GM13977 (cell line): ENCODE data around the gene CCBE1.

Experiments used
- DNase-seq: peaks from one replicate; pipeline ENCODE4 v3.0.0; 2012; ENCODE audit warnings: low spot score
- CTCF ChIP-seq: IDR thresholded peaks from 2 replicates; pipeline ENCODE4 v1.5.1; 2012; ENCODE audit warnings: mild to moderate bottlenecking, control low read depth; ENCODE audit not compliant: insufficient read depth; ENCODE audit errors: extremely low read depth, missing control alignments
- in situ Hi-C: fragments of 300-500 bp; cut with MboI; formaldehyde crosslinking; loops from one replicate; pipeline ENCODE4 v1.12.0; 2022; ENCODE audit warnings: low sequenced_read_pairs, low pct_unique_long_range_greater_than_20kb, mixed read lengths, inconsistent platforms; ENCODE audit not compliant: unreplicated experiment

The CCBE1 gene

DNA sequence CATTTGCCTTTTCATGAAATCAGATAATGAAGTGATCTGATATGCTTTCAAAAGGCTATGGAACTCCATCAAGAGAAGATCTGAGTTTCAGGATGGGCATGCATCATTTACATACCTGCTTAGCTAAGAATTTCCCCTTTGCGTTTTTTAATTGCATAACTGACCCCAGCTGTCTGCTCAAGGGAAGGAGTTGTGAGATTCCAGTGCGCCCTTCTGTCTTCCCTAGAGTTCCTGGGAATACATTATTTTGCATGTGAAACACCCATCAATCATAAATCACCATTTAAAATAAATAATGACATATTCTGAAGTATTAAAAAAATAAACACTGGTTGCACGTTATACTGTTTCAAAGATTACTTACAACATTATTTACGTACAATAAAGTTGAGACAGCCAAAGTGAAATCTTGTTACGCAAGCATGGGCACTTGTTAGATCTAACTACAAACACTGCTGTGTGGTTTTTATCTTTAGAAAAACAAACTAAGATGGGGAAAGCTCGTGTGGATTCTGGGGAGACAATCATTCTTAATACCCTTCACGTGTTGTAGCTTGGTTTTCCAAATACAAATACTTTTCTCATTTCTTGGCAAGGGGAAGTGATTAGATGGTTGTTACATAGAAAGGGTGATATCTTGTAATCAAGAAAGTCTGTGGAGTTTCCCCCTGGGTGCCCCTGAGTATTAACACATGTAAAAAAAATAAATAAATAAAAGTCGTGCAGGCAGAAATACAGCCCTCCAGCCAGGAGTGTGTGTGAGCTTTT, 212.5 kb downstream of the CCBE1 start:
- DNase-seq: no peak
- in situ Hi-C loops: no loop called here
- TF ChIP-seq CTCF: no peak

DNA sequence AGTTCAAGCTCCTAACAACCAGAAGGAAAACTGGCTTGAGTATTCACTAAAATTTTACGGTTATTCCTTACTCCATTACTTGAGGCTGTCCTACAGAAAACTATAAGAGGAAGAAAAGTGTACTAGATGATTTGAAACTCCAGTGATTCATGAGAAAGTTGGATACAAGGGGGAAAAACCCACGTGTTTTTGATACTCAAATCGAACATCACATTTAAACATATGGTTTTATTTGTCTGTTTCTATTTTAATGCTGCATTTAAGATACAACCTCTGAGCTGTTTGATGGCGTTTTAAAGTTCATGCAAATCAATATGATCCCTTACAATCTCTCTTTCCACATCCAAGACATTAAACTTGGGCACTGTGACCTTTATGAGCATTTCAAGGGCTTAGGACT, 213.1 kb downstream of the CCBE1 start:
- TF ChIP-seq CTCF: no peak
- in situ Hi-C loops: no loop called here
- no peak for DNase-seq

DNA sequence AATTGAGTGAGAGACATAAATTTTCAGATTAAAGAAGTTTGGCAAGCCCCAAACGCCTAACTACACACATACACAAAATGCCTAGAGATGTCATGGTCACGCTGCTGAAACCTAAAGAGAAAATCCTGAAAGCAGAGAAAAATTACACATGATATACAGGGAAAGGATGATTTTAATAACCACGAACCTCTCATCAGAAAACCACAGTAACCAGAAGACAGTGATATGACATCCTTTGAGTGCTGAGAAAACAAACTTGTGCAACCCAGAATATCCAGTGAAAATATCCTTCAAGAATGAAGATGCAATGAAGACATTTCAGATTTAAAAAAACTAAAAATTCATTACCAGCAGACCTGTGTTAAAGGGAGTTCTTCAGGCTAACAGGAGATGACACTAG, 215.8 kb downstream of the CCBE1 start:
- in situ Hi-C loops: no loop called here
- no peak for DNase-seq
- TF ChIP-seq CTCF: no peak

GRCh38 chr18:59479776-59480175, 217.4 kb downstream of the CCBE1 start:
- no peak for TF ChIP-seq CTCF
- in situ Hi-C loops: no loop called here
- no peak for DNase-seq

DNA sequence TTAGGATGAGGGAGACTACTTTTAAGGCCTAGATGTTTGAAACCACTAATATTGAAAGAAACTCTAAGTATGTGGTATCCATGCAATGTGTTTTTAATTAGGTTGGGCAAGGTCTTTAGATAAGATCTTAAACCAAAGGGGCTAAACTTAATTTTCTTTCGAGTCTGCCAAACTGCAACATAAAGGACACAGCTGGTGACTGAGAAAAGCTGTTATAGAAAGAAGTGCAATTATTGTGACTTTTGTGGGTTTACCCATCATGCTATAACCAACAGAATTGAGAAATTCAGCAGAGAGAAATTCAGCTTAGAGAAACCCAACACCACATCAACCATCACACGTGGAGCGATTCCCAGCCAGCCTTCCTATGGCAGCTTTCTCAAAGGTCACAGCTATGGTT, 218.6 kb downstream of the CCBE1 start:
- TF ChIP-seq CTCF: no peak
- DNase-seq: no peak
- in situ Hi-C loops: no loop called here

DNA sequence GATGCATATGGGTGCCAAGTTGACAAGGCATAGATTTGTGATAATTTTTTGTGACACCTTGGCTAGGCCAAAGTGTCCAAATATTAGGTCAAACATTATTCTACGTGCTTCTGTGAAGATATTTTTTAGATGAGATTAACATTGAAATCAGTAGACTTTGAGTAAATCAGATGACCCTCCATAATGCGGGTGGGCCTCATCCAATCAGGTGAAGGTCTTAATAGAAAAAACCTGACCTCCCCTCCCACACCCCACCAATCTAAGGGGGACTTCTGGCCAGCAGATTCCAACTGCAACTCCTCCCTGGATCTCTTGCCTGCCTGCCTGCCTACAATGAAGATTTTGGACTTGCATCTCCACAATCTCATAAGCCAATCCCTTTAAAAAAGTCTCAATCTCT, 219.4 kb downstream of the CCBE1 start:
- no peak for TF ChIP-seq CTCF

DNA sequence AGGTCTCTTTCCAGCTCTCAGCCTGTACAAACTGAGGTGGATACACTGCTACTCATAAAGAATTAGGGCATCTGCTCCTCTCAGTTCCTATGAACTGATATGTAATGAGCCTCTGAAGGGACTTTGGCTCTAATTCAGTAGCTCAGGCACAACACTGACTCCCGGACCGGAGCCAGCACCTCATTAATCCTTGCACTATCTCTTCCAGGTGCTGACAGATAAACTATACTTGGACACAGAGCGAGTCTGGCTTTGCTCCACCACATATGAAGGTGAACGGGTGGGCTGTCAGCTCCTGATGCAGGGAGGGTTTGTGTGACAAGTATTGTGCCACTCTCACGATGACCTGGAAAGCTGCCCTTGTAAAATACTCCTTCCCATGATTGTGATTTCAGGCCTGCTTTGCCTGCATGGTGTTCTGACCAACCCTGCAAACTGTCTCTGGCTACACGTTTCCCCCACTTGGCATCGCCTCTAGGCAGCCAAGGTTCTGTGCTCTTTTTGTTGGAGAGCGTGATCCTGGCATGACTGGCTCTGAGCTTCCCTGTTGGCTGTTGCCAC, 226.6 kb downstream of the CCBE1 start:
- in situ Hi-C loops: loop anchor here (25.0 kb wide), 1 partner anchor 342 kb away; no protein-coding TSS in a partner anchor
- no peak for TF ChIP-seq CTCF
- no peak for DNase-seq

More for the DNA sequence above, 219.4 kb downstream of the CCBE1 start:
- in situ Hi-C loops: no loop called here
- DNase-seq: no peak
